HG03565 (cell line): ENCODE measurements around the gene GRK2.

Experiments
- ATAC-seq: cut with Tn5 transposase; IDR thresholded peaks from one replicate; pipeline ENCODE4 v1.9.1; 2021; ENCODE audit warnings: mild to moderate bottlenecking, moderate library complexity; ENCODE audit not compliant: unreplicated experiment

Gene GRK2

GRCh38 chr11:67293090-67293489, 26.8 kb downstream of the GRK2 start:
- ATAC-seq, result no peak

- ATAC-seq, result no peak
Measured at GRCh38 chr11:67295846-67296245, 29.6 kb downstream of the GRK2 start.

DNA sequence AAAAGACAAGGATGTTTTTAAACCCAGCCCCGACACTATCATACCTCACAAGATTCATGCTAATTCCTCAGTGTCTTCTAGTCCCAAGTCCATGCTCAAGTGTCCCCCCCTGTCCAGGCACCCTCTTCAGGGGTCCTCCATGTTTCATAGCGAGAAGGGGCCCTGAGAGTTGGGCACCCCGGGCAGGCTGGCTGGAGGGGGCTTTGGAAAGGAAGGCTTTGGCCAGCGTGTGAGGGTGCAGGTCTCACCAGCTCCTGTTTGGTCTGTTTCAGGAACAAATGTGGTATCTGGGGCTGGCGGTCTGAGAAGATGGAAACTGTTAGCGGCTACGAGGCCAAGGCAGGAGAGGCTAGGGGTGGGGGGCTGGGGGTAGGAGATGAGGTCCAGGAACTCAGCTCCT, 32.5 kb downstream of the GRK2 start:
- ATAC-seq, result no peak

DNA sequence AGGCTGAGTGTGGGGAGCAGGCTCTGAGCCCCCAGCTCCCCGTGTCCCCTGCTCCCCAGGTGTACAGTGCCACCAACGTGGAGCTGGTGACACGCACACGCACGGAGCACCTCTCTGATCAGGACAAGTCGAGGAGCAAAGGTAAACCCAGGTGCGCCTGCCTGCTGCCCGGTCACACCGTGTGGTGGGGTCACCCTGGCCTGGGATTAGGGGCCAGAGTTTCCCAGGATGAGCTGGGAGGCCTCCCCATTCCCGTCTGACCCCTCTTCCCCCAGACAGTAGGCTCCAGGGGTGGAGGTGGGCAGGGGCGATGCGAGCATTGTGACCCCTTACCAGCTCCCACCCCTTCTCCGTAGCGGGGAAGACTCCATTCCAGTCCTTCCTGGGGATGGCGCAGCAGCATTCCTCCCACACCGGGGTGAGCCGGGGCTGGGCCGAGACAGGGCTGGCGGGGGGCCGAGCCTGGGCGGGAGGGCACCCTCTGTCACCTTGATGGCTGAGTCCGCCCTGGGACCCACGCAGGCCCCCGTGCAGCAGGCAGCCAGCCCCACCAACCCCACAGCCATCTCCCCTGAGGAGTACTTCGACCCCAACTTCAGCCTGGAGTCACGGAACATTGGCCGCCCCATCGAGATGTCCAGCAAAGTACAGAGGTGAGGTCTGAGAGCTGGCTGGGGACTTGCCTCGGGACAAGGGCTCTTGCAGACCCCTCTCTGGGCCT, 33.4 kb downstream of the GRK2 start:
- no peak for ATAC-seq

- ATAC-seq, result no peak
Measured at GRCh38 chr11:67300256-67300755, 34.0 kb downstream of the GRK2 start.

DNA sequence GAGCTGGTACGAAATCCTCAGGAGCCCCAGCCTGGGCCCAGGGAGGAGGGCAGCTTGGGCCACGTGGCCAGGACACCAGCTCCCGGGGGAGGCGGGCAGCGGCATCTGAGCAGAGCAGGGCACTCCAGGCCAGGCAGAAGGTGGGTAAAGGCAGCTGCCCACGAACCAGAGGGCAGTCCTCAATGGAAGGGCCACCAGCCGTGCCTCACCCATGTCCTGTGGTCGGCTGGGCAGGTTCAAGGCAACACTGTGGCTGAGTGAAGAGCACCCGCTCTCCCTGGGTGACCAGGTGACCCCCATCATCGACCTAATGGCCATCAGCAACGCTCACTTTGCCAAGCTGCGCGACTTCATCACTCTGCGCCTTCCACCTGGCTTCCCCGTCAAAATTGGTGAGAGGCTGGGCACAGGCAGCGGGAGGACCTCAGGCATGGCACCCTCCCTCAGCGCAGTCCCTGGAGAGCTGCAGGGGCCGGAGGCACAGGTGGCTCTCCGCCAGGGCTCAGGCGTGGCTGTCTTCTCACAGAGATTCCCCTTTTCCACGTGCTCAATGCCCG, 34.6 kb downstream of the GRK2 start:
- no peak for ATAC-seq

DNA sequence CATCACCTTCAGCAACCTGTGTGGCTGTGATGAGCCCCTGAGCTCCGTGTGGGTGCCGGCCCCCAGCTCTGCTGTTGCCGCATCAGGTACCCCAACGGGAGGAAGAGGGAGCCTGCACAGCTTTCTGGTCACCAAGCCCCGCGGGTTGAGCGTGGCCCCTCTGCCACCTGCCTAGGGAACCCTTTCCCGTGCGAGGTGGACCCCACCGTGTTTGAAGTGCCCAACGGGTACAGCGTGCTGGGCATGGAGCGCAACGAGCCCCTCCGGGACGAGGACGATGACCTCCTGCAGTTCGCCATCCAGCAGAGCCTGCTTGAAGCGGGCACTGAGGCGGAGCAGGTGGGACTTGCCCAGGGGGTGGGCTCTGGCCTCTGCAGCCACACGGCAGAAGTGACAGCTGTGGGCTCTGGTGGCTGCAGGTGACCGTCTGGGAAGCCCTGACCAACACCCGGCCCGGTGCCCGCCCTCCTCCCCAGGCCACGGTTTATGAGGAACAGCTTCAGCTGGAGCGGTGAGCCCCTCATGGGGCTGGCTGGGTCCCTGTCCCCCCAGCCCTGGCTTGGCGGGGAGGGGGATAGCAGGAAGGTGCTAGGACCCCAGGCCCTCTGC, 35.1 kb downstream of the GRK2 start:
- no peak for ATAC-seq

DNA sequence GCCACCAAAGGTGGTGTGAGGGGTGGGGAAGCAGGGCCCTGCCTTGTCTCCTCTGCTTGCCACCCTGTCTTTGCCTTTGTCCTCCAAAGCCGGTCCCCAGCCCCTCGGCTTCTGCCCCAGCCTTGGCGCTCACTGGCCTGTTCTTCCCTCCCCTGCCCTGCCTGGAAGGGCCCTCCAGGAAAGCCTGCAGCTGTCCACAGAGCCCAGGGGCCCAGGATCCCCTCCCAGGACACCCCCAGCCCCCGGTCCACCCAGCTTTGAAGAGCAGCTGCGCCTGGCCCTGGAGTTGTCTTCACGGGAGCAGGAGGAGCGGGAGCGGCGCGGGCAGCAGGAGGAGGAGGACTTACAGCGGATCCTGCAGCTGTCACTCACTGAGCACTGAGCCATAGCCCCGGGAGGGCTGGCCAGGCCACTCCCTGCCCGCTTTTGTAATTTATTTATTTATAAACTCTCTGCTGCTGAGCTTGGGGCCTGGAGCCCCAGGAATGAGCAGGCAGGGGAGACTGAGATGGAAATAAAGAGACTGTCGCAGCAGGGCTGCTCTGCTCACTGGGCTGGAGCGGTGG, 35.8 kb downstream of the GRK2 start:
- no peak for ATAC-seq

DNA sequence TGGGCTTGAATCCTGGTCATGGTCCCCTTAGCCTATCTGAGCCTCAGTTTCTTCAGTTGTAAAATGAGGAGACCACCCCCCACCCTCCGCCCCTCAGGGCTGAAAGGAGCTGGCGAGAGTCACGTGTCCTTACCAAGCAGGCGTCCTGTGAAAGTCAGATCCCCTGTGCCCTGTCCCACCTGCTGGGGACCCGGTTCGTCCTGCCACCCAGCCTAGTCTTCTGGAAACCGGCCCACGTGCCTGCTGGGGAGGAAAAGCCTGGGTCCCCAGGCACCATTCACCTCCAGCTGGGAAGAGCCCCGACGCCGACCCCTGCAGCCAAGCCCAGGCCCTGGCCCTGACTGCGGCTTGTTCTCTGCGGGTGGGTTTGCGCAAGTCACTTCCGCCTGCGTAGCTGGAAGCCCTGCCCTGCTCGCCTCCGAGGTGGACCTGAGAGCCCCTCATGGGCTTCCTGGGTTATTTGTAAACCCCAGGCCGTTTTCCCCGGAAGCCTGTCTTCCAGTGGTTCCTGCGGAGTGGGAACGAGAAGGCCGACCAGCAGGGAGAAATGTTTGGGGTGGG, 36.4 kb downstream of the GRK2 start:
- no peak for ATAC-seq

DNA sequence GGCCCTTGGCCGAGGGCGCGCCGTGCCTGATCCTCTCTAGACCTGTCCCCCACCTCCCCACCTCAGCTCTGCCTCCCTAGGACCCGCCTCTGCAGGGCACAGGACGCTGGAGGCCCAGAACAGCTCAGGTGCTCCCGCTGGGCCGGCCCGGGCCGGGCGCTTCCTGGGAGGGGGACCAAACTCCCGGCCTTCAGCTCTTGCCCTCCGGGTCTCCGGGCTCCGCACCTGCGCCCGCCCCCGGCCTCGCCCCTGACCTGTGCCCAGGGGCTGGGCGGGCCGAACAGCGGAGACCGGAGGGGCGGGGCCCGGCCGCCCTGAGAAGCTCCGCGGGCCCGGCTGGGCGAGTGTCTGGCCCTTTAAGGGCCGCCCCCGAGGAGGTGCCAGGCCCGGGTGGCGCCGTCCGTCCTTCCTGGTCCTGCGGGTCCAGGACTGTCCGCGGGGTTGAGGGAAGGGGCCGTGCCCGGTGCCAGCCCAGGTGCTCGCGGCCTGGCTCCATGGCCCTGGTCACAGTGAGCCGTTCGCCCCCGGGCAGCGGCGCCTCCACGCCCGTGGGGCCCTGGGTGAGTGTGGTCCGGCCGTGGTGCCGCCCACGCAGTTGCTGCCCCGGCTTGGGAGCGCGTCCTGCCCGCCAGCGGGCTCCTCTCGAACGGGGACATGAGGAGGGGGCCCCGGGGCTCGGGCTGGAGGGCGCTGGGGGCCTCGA, 37.0 kb downstream of the GRK2 start, which contains the start of gene SSH3:
Gene SSH3 (plus strand): TSS at position 399 of the 703 bp plus-strand sequence. CDS start 96 bp downstream, at position 495.
- no peak for ATAC-seq

- no peak for ATAC-seq
Measured at GRCh38 chr11:67303835-67304411, 37.6 kb downstream of the GRK2 start.

DNA sequence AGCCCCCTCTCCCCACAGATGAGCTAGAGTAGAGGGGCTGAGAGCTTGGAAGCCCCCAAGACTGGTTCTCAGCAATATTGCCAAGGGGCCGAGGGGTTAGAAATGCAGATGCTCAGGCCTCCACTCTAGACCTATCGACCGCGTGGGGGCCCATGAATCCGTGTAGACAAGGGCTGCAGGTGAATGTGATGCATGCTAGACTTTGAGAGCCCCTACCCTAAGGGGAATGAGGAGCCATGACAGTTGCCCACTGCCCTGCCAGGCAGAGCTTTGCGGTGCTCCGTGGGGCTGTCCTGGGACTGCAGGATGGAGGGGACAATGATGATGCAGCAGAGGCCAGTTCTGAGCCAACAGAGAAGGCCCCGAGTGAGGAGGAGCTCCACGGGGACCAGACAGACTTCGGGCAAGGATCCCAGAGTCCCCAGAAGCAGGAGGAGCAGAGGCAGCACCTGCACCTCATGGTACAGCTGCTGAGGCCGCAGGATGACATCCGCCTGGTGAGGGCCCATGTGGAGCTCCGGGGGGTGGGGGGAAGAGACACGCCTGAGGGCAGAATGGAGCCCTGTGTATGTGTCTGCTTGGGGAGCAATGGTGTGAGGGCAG, 38.3 kb downstream of the GRK2 start:
- ATAC-seq, result no peak

GRCh38 chr11:67306769-67307544, 40.7 kb downstream of the GRK2 start:
- no peak for ATAC-seq

DNA sequence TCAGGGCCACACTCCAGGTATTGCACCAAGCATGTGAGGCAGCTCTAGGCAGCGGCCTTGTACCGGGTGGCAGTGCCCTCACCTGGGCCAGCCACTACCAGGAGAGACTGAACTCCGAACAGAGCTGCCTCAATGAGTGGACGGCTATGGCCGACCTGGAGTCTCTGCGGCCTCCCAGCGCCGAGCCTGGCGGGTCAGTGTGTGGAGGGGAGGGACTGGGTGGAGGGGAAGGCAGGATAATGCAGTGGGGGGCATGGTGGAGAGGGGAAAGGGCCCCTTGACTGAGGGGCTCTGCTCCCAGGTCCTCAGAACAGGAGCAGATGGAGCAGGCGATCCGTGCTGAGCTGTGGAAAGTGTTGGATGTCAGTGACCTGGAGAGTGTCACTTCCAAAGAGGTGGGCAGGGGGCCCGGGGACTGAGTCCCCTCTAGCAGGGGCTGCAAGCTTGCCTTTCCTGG, 41.3 kb downstream of the GRK2 start:
- ATAC-seq, result no peak

DNA sequence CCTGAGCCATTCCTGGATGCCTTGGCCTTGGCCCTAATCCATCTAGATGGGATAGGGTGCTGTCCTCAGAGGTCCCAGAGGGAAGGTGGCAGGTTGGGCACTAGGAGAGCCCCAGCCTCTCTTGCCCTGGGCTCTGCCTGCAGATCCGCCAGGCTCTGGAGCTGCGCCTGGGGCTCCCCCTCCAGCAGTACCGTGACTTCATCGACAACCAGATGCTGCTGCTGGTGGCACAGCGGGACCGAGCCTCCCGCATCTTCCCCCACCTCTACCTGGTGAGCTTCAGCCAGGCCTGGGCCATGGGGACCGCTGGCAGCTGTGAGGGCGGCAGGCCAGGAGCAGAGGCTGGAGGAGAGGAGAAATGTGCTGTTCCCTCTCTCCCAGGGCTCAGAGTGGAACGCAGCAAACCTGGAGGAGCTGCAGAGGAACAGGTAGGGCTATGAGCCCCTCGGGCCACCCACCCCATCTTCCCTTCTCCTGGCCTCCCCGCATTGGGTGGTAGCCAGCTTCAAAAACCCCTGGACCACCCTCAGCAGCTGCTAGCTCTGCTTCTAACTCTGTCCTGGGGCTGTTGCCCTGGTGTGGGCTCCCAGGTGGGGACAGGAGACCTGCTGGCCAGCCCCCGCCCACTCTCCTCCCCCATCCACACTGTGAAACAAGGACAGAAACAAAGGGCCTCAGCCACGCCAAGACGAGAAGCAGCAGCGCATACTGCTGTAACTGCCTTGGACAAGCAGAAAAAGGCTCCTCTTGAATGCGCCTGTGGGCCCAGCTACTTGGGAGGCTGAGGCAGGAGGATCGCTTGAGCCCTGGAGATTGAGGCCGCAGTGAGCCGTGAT, 42.0 kb downstream of the GRK2 start:
- no peak for ATAC-seq

GRCh38 chr11:67309166-67309565, 42.9 kb downstream of the GRK2 start:
- no peak for ATAC-seq

- ATAC-seq, result no peak
Measured at GRCh38 chr11:67309661-67310061, 43.4 kb downstream of the GRK2 start.
